ENCODE measurements around the gene SDCCAG8. TPM values are rescaled to one million over a fixed set of nuclear protein-coding genes. Genes with fewer than 3 reads are reported as not detected.

Gene SDCCAG8
- total RNA-seq, 1 donor from 2014 or later: 24.5 TPM

DNA sequence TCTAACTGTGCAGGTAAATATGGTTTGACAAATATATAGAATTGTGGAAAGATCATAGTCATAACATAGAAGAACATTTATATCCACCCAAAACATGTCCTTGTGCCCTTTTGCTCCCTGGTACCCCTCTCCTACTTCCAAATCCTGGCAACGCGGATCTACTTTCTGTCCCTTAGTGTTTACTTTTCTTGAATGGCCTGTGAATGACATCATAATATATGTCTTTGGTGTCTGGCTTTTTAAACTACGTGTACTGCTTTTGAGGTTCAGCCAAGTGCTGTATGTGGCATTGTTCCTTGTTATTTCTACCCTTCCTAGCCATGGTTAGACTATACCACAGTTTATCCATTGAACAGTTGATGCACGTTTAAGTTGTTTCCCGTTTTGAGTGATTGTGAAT lies 155.6 kb downstream of the SDCCAG8 start:
- no peak overlapping the region for H3K4me3 Mint-ChIP-seq (ENCODE audit: unreplicated experiment)
- peaks cover 11% of the 10 kb centered on the region for H3K4me1 Mint-ChIP-seq (ENCODE audit: low read depth, unreplicated experiment)
- no peaks in the 10 kb centered on the region for H3K9me3 ChIP-seq (ENCODE audit: insufficient read depth, low read depth, low read length)
- H3K79me2 ChIP-seq (ENCODE audit: insufficient read depth, low read length): no peaks in the 10 kb centered on the region
- H3K4me2 ChIP-seq (ENCODE audit: low read length): no peak overlapping the region
- H3K27ac ChIP-seq (ENCODE audit: low read depth, low read length): no peak overlapping the region
- no peak overlapping the region for H2AFZ ChIP-seq (ENCODE audit: low read depth, low read length)
- no peak for TF ChIP-seq EZH2 (IDR thresholded peaks at IDR 0.05; ENCODE audit: insufficient read depth, low read length)
- TF ChIP-seq, protein P1, sequence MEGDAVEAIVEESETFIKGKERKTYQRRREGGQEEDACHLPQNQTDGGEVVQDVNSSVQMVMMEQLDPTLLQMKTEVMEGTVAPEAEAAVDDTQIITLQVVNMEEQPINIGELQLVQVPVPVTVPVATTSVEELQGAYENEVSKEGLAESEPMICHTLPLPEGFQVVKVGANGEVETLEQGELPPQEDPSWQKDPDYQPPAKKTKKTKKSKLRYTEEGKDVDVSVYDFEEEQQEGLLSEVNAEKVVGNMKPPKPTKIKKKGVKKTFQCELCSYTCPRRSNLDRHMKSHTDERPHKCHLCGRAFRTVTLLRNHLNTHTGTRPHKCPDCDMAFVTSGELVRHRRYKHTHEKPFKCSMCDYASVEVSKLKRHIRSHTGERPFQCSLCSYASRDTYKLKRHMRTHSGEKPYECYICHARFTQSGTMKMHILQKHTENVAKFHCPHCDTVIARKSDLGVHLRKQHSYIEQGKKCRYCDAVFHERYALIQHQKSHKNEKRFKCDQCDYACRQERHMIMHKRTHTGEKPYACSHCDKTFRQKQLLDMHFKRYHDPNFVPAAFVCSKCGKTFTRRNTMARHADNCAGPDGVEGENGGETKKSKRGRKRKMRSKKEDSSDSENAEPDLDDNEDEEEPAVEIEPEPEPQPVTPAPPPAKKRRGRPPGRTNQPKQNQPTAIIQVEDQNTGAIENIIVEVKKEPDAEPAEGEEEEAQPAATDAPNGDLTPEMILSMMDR (IDR thresholded peaks at IDR 0.05; ENCODE audit: insufficient read depth, low read depth, low read length): no peak
- FAIRE-seq (no peak), DNase-seq (ENCODE audit: low read depth) (no peak)
- H3K4me1 ChIP-seq (ENCODE audit: insufficient read depth, low read length): peaks cover 12% of the 10 kb centered on the region
- no peak overlapping the region for H3K27ac Mint-ChIP-seq (ENCODE audit: unreplicated experiment)
- H3K9ac ChIP-seq (ENCODE audit: low read length): no peak overlapping the region
- H4K20me1 ChIP-seq (ENCODE audit: insufficient read depth, low read length): no peaks in the 10 kb centered on the region
- no peaks in the 10 kb centered on the region for H3K36me3 ChIP-seq (ENCODE audit: insufficient read depth, low read length)
- peaks cover 3% of the 10 kb centered on the region for H3K36me3 Mint-ChIP-seq (ENCODE audit: low read depth, unreplicated experiment)
- no peaks in the 10 kb centered on the region for H3K27me3 ChIP-seq (ENCODE audit: insufficient read depth, low read length)
- H3K4me3 ChIP-seq (ENCODE audit: insufficient read depth, low read depth, low read length): no peak overlapping the region
- no peaks in the 10 kb centered on the region for H3K27me3 Mint-ChIP-seq (ENCODE audit: low read depth, unreplicated experiment)
- no peaks in the 10 kb centered on the region for H3K9me3 Mint-ChIP-seq (ENCODE audit: unreplicated experiment)

DNA sequence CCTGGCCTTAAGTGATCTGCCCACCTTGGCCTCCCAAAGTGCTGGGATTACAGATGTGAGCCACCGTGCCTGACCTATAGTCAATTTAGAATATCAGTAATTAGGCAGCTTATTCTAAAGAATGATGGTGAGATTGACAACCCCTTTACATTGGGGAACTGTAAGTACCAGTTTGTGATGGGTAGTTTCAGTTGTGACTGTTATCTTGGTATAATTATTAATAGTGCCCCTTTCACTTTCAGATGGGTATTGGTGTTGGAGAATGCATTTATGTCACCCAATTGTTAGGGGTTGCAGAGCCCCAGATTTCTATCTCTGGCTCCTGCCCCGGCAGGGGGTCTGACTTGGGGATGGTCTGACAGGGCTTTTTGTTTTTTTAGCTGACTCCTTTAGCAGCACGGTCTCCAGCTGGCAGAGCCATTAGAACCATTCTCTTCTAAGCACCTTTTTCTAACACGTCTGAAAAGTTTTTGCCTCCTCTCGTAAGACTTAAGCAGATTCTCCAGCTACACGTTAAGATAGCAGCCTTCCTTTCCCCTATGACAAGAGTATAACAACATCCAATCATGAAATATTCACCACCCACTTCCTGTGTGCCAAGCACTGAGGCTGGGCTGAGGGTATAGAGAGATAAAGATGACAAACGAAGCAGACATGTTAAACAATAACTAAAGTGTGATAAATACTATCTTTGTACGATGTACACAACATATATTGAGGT lies 157.8 kb downstream of the SDCCAG8 start:
- Histone ChIP-seq H3K9ac (ENCODE audit: low read length) (no peak overlapping the region), H3K27me3 (ENCODE audit: insufficient read depth, low read length) (no peaks in the 10 kb centered on the region), H4K20me1 (ENCODE audit: insufficient read depth, low read length) (no peaks in the 10 kb centered on the region), H3K79me2 (ENCODE audit: insufficient read depth, low read length) (no peaks in the 10 kb centered on the region), H3K27ac (ENCODE audit: low read depth, low read length) (no peak overlapping the region), H3K4me2 (ENCODE audit: low read length) (no peak overlapping the region), H3K36me3 (ENCODE audit: insufficient read depth, low read length) (peaks cover 6% of the 10 kb centered on the region), H2AFZ (ENCODE audit: low read depth, low read length) (no peak overlapping the region), H3K4me1 (ENCODE audit: insufficient read depth, low read length) (no peaks in the 10 kb centered on the region), H3K9me3 (ENCODE audit: insufficient read depth, low read depth, low read length) (no peaks in the 10 kb centered on the region), H3K4me3 (ENCODE audit: insufficient read depth, low read depth, low read length) (no peak overlapping the region)
- H3K4me3 Mint-ChIP-seq (ENCODE audit: unreplicated experiment): no peak overlapping the region
- no peak for TF ChIP-seq EZH2 (IDR thresholded peaks at IDR 0.05; ENCODE audit: insufficient read depth, low read length)
- TF ChIP-seq, protein P1 (IDR thresholded peaks at IDR 0.05; ENCODE audit: insufficient read depth, low read depth, low read length): no peak
- no peaks in the 10 kb centered on the region for H3K27me3 Mint-ChIP-seq (ENCODE audit: low read depth, unreplicated experiment)
- no peak for FAIRE-seq
- H3K9me3 Mint-ChIP-seq (ENCODE audit: unreplicated experiment): no peaks in the 10 kb centered on the region
- no peak overlapping the region for H3K27ac Mint-ChIP-seq (ENCODE audit: unreplicated experiment)
- DNase-seq (ENCODE audit: low read depth): no peak
- H3K36me3 Mint-ChIP-seq (ENCODE audit: low read depth, unreplicated experiment): peaks cover 3% of the 10 kb centered on the region
- peaks cover 4% of the 10 kb centered on the region for H3K4me1 Mint-ChIP-seq (ENCODE audit: low read depth, unreplicated experiment)

DNA sequence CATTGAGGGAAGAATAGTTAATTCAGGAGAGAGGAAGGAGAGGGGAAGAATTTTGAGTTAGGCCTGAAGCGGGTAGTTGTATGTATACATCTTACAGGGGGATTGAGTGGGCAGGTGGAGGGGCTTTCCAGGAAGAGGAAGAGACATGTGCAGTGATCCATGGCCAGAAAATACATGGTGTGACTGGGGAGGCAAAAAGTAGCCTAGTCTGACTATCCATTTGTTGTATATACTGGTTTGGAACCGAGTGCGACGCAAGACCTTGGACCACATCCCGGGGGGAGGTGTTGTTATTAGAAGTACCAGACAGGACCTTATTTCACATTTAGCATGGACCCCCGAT lies 158.3 kb downstream of the SDCCAG8 start:
- Histone ChIP-seq H3K27me3 (ENCODE audit: insufficient read depth, low read length) (no peaks in the 10 kb centered on the region), H3K4me3 (ENCODE audit: insufficient read depth, low read depth, low read length) (no peak overlapping the region), H3K9ac (ENCODE audit: low read length) (no peak overlapping the region), H3K4me1 (ENCODE audit: insufficient read depth, low read length) (no peaks in the 10 kb centered on the region), H3K9me3 (ENCODE audit: insufficient read depth, low read depth, low read length) (no peaks in the 10 kb centered on the region), H3K79me2 (ENCODE audit: insufficient read depth, low read length) (no peaks in the 10 kb centered on the region), H3K4me2 (ENCODE audit: low read length) (no peak overlapping the region), H3K36me3 (ENCODE audit: insufficient read depth, low read length) (peaks cover 11% of the 10 kb centered on the region), H3K27ac (ENCODE audit: low read depth, low read length) (no peak overlapping the region), H4K20me1 (ENCODE audit: insufficient read depth, low read length) (no peaks in the 10 kb centered on the region), H2AFZ (ENCODE audit: low read depth, low read length) (no peak overlapping the region)
- peaks cover 6% of the 10 kb centered on the region for H3K36me3 Mint-ChIP-seq (ENCODE audit: low read depth, unreplicated experiment)
- no peaks in the 10 kb centered on the region for H3K27me3 Mint-ChIP-seq (ENCODE audit: low read depth, unreplicated experiment)
- no peak for DNase-seq (ENCODE audit: low read depth)
- no peak overlapping the region for H3K4me3 Mint-ChIP-seq (ENCODE audit: unreplicated experiment)
- TF ChIP-seq, protein P1 (IDR thresholded peaks at IDR 0.05; ENCODE audit: insufficient read depth, low read depth, low read length): no peak
- no peak for TF ChIP-seq EZH2 (IDR thresholded peaks at IDR 0.05; ENCODE audit: insufficient read depth, low read length)
- peaks cover 4% of the 10 kb centered on the region for H3K4me1 Mint-ChIP-seq (ENCODE audit: low read depth, unreplicated experiment)
- no peak for FAIRE-seq
- no peaks in the 10 kb centered on the region for H3K9me3 Mint-ChIP-seq (ENCODE audit: unreplicated experiment)
- no peak overlapping the region for H3K27ac Mint-ChIP-seq (ENCODE audit: unreplicated experiment)

Data from astrocyte (in vitro differentiated cells and primary cell).